ENCODE results near the gene LYZL6. TPM values are rescaled to one million over a fixed set of nuclear protein-coding genes. Genes with fewer than 3 reads are reported as not detected.
"Not testable (repeated sequence)": the region's sequence is repeated elsewhere in the genome, so short reads cannot be mapped to it uniquely, and the experiment has no call there.

The LYZL6 gene
- total RNA-seq, 1 donor from 2014 or later = not detected

- DNase-seq (ENCODE audit: low spot score) = peak; percentile 57
These were observed 3.7 kb upstream of the LYZL6 start for GRCh38 chr17:35947156-35947585.

GRCh38 chr17:35944151-35944550, 638 bp upstream of the LYZL6 start:
- no peak for DNase-seq (ENCODE audit: low spot score)

DNA sequence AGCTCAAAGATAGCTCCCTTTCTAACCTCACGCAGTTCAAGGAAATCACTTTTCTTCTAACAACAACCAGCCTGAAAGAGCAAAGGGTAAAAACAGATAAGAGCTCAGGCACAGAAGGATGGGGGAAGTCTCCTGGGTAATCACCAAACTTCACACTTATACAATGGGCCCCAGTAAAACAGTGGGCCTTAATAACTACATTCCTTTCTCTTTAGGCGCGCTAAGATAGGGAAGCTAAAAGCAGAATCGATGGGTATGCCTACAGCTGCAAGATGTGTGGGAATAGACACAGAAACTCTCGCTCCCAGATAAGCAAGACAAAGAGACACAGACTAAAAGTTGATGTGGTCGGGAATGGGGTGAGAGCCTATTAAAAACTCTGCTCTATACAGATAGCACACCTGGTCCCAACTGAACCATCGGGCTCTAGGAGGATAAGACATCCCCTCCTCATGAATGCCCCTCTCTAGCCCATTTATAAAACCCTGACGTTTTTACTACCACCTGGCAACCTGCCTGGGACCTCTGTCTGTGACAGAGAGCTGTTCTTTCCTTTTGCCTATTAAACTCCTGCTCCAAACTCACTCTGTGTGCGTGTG, 826 bp downstream of the LYZL6 start:
- peak; percentile 27 for DNase-seq (ENCODE audit: low spot score)

GRCh38 chr17:35938492-35938891, 5.0 kb downstream of the LYZL6 start:
- DNase-seq (ENCODE audit: low spot score) = not testable (repeated sequence)

GRCh38 chr17:35936063-35936462, 7.5 kb downstream of the LYZL6 start:
- DNase-seq (ENCODE audit: low spot score) = no peak

DNA sequence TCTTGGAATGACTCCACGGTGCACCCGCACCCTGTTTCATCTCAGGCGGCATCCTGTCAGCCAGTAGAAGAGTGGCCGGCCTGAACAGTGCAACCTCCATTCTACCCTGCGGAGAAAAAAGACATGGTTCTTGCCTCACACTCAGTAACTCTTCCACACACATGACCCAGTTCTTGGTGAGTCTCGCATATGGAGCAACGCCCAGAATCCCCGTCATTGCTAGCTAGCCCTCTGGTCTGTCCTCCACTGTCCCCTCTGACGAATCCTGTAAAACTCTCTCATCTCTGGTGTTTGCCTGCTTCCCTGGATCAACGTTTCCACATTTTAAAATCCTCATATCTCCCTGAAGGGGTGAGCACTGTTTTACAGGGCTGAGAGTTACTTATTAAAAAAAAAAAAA, 8.8 kb downstream of the LYZL6 start:
- DNase-seq (ENCODE audit: low spot score) = peak; percentile 26

- peak; percentile 32 for DNase-seq (ENCODE audit: low spot score)
These were observed 10.9 kb downstream of the LYZL6 start for GRCh38 chr17:35932586-35932985.

- peak; percentile 68 for DNase-seq (ENCODE audit: low spot score)
These were observed 11.6 kb downstream of the LYZL6 start for GRCh38 chr17:35931794-35932425.

- peak; percentile 87 for DNase-seq (ENCODE audit: low spot score)
These were observed 13.1 kb downstream of the LYZL6 start, which contains the start of gene RDM1 for GRCh38 chr17:35930211-35931065. TSS of gene RDM1 (minus strand) at chr17:35930773. CDS start at chr17:35930727, 46 bp downstream.

DNA sequence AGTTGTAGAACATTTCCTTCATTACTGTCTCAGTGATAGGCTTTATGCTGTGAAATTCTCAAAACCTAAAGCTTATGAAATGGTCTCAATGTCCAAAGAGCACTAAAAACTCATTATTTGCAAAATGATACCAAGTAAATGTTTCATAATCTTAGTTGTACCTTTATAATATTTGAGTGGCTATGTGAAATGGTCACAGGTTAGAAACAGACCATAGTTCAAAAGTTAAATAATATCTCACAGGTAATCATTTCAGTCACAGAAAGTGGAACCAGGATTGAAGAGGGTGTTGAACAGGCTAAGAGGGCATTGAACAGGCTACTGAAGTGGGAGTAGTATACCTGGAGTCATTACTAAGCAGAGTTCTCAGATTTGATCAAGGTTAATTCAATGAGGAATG, 15.8 kb downstream of the LYZL6 start:
- DNase-seq (ENCODE audit: low spot score) = no peak

DNA sequence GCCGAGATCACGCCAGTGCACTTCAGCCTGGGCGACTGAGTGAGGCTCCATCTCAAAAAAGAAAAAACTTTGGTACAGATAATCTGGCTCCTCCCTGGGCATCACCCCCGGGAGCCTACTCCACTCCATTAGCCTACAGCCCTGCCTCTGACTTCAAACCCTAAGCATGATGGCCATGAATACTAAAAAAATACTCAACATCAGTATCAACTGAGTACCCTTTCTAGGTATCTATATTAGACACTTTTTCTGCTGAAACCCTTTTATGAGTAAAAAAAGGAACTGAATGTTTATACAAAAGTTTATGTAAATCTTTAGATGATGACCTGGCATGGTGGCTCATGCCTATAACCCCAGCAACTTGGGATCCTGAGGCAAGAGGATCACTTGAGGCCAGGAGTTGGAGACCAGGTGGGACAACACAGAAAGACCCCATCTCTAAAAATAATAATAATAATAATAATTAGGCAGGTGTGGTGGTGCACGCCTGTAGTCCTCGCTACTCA, 19.9 kb downstream of the LYZL6 start:
- no peak for DNase-seq (ENCODE audit: low spot score)

- no peak for DNase-seq (ENCODE audit: low spot score)
These were observed 23.3 kb downstream of the LYZL6 start for GRCh38 chr17:35920229-35920628.

GRCh38 chr17:35918665-35919064, 24.8 kb downstream of the LYZL6 start:
- DNase-seq (ENCODE audit: low spot score) = no peak

DNA sequence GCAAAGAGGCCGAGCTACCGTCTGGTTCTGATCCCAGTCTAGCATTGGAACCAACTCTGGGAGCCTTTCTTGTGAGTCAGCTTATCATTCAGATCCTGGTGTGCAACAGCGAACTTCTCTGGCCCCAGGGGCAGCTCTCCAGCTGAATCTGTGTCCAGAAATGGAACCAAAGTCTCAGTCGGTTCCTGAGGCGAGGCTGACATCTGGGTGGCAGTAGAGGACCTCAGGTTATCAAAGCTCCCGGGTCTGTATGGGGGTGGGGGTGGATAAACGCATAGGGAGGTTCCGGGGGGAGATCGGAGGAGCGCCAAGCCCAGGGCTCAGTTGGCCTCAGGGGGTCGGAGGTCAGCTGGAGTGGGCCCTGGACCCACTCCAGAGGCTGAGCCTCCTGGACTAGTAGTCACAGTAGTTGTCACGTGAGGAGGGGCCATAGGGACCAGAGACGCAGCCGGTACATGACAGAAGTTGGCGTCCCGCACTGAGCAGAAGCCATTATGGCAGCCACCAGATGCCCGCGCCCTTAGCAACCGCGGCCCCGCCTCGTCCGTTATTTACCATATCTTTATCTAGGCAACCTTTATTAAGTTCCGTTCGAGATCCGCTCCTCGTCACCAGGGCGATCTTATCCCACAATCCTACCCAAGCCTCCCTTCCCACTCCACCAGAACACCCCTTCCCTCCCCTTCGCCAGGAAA, 25.8 kb downstream of the LYZL6 start:
- DNase-seq (ENCODE audit: low spot score) = no peak

GRCh38 chr17:35915153-35915964, 28.2 kb downstream of the LYZL6 start:
- no peak for DNase-seq (ENCODE audit: low spot score)

GRCh38 chr17:35914354-35914753, 29.2 kb downstream of the LYZL6 start:
- no peak for DNase-seq (ENCODE audit: low spot score)

GRCh38 chr17:35913609-35914008, 29.9 kb downstream of the LYZL6 start:
- DNase-seq (ENCODE audit: low spot score) = no peak

DNA sequence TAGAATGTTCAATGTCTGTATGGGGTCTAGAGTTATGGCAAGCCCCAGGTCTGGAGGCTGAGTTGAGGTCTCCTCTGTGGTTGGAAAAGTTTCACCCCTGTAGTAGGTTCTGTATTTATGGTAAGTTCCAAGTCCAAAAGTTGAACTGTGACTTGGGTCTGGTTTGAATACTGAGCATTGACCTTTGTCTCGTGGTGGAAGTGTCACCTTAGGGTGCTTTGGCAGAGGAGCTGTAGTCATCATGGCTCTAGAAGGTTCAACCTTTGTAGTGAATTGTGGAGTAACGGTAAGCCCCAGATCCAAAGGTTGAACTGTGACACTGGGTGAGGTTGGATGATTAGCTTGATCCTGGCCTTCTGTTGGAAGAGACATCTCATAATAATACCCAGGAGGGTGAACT, 30.6 kb downstream of the LYZL6 start:
- no peak for DNase-seq (ENCODE audit: low spot score)

DNA sequence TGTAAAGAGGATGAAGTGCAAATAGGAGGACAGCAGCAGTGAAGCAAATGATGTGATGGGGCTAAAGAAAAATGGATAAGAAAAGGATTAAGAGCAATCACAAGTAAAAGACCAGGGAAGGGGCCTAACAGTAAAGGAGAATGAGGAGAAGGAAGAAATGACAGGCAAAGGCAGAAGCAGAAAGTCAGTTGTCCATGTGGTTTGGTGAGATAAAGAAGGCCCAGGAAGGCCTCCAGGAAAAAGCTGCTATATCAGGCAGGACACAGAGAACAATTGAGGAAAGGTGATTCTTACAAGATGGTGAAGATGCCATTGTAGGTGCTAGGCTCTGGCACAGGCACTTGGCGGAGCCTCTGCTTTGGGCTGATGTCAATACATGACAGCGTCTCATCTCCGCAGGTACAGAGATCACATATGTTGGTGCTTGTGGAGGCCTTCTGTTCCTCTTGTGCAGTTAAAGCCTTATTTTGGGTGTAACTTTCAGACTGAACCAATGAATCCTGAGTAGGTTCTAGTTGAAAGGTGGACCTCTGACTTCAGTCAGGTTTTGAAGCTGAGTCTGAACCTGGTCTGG, 31.1 kb downstream of the LYZL6 start:
- no peak for DNase-seq (ENCODE audit: low spot score)

GRCh38 chr17:35909408-35909807, 34.1 kb downstream of the LYZL6 start:
- DNase-seq (ENCODE audit: low spot score) = no peak
